GM20000 (cell line): Measurements from ENCODE around the gene CNGA3.

Experiments
- DNase-seq: peaks from one replicate; pipeline ENCODE4 v3.0.0; 2012; ENCODE audit warnings: low spot score
- CTCF ChIP-seq: IDR thresholded peaks from 2 replicates; pipeline ENCODE4 v1.5.1; 2012; ENCODE audit warnings: mild to moderate bottlenecking, control low read depth; ENCODE audit errors: extremely low read depth, missing control alignments

CNGA3 gene

GRCh38 chr2:98308068-98308467, 38.2 kb upstream of the CNGA3 start:
- no peak for DNase-seq

GRCh38 chr2:98308532-98308931, 37.7 kb upstream of the CNGA3 start:
- no peak for DNase-seq
- TF ChIP-seq CTCF, result no peak

More at GRCh38 chr2:98308068-98308467, 38.2 kb upstream of the CNGA3 start:
- TF ChIP-seq CTCF, result no peak

- no peak for DNase-seq
- no peak for TF ChIP-seq CTCF
These were observed 36.7 kb upstream of the CNGA3 start for GRCh38 chr2:98309580-98309979.

- no peak for TF ChIP-seq CTCF
- no peak for DNase-seq
These were observed 36.2 kb upstream of the CNGA3 start for GRCh38 chr2:98310010-98310409.

GRCh38 chr2:98311090-98311489, 35.2 kb upstream of the CNGA3 start:
- TF ChIP-seq CTCF, result no peak
- no peak for DNase-seq

- DNase-seq, result no peak
- no peak for TF ChIP-seq CTCF
These were observed 34.3 kb upstream of the CNGA3 start for GRCh38 chr2:98311771-98312545.

- TF ChIP-seq CTCF, result no peak
- no peak for DNase-seq
These were observed 32.6 kb upstream of the CNGA3 start for GRCh38 chr2:98313492-98314250.
